ENCODE data around the gene FAM13A.
"Not testable (repeated sequence)": the region's sequence is repeated elsewhere in the genome, so short reads cannot be mapped to it uniquely, and the experiment has no call there.

The FAM13A gene

GRCh38 chr4:88998001-88998400 lies 59.0 kb downstream of the FAM13A start:
- no peak for DNase-seq

- no peak for DNase-seq
These were observed 61.1 kb downstream of the FAM13A start for GRCh38 chr4:88995874-88996273.

GRCh38 chr4:88995257-88995656 lies 61.7 kb downstream of the FAM13A start:
- DNase-seq: not testable (repeated sequence)

- no peak for DNase-seq
These were observed 63.7 kb downstream of the FAM13A start for GRCh38 chr4:88993246-88993645.

GRCh38 chr4:88991746-88992145 lies 65.2 kb downstream of the FAM13A start:
- DNase-seq: no peak

- DNase-seq: no peak
These were observed 67.0 kb downstream of the FAM13A start for GRCh38 chr4:88989990-88990389.

GRCh38 chr4:88985088-88985773 lies 71.8 kb downstream of the FAM13A start:
- no peak for DNase-seq

- DNase-seq: no peak
These were observed 74.2 kb downstream of the FAM13A start for GRCh38 chr4:88982757-88983156.

- DNase-seq: no peak
These were observed 75.0 kb downstream of the FAM13A start for GRCh38 chr4:88981993-88982392.

- DNase-seq: no peak
These were observed 75.4 kb downstream of the FAM13A start for GRCh38 chr4:88981556-88981955.

GRCh38 chr4:88979276-88979675 lies 77.7 kb downstream of the FAM13A start:
- no peak for DNase-seq

- DNase-seq: no peak
These were observed 80.3 kb downstream of the FAM13A start for GRCh38 chr4:88976775-88977035.

GRCh38 chr4:88975958-88976774 lies 80.8 kb downstream of the FAM13A start:
- no peak for DNase-seq

- DNase-seq: no peak
These were observed 85.4 kb downstream of the FAM13A start for GRCh38 chr4:88971536-88971935.

- DNase-seq: no peak
These were observed 87.2 kb downstream of the FAM13A start for GRCh38 chr4:88969746-88970145.

- DNase-seq: no peak
These were observed 87.7 kb downstream of the FAM13A start for GRCh38 chr4:88969271-88969670.

- no peak for DNase-seq
These were observed 89.1 kb downstream of the FAM13A start for GRCh38 chr4:88967883-88968331.

- no peak for DNase-seq
These were observed 91.9 kb downstream of the FAM13A start for GRCh38 chr4:88965053-88965452.

- DNase-seq: peak; percentile 43
These were observed 92.5 kb downstream of the FAM13A start for GRCh38 chr4:88964450-88964849.

GRCh38 chr4:88963817-88964216 lies 93.2 kb downstream of the FAM13A start:
- DNase-seq: peak; percentile 39

- DNase-seq: no peak
These were observed 94.6 kb downstream of the FAM13A start for GRCh38 chr4:88962396-88962795.

GRCh38 chr4:88960576-88960975 lies 96.4 kb downstream of the FAM13A start:
- DNase-seq: no peak

- no peak for DNase-seq
These were observed 98.9 kb downstream of the FAM13A start for GRCh38 chr4:88958080-88958479.

GRCh38 chr4:88957570-88957969 lies 99.4 kb downstream of the FAM13A start:
- DNase-seq: no peak
